Measurements from ENCODE around the gene EMC7.
"Not testable (repeated sequence)": the region's sequence is repeated elsewhere in the genome, so short reads cannot be mapped to it uniquely, and the experiment has no call there.

The EMC7 gene

GRCh38 chr15:34059946-34060345 is 41.7 kb downstream of the EMC7 start:
- no peaks in the 10 kb centered on the region for H3K36me3 ChIP-seq (ENCODE audit: insufficient read depth, low read length)
- no peak overlapping the region for H3K9ac ChIP-seq (ENCODE audit: low read depth, low read length)
- H3K4me1 ChIP-seq (ENCODE audit: insufficient read depth, low read length) = no peaks in the 10 kb centered on the region
- no peaks in the 10 kb centered on the region for H3K9me3 ChIP-seq (ENCODE audit: control insufficient read depth, insufficient read depth, low read length)

- Histone ChIP-seq H3K9me3 (ENCODE audit: control insufficient read depth, insufficient read depth, low read length) (no peaks in the 10 kb centered on the region), H3K9ac (ENCODE audit: low read depth, low read length) (no peak overlapping the region), H3K36me3 (ENCODE audit: insufficient read depth, low read length) (no peaks in the 10 kb centered on the region), H3K4me1 (ENCODE audit: insufficient read depth, low read length) (no peaks in the 10 kb centered on the region)
Measured at GRCh38 chr15:34059476-34059875, 42.2 kb downstream of the EMC7 start.

- Histone ChIP-seq H3K4me1 (ENCODE audit: insufficient read depth, low read length) (no peaks in the 10 kb centered on the region), H3K9me3 (ENCODE audit: control insufficient read depth, insufficient read depth, low read length) (no peaks in the 10 kb centered on the region), H3K36me3 (ENCODE audit: insufficient read depth, low read length) (no peaks in the 10 kb centered on the region), H3K9ac (ENCODE audit: low read depth, low read length) (no peak overlapping the region)
Measured at GRCh38 chr15:34056911-34057310, 44.8 kb downstream of the EMC7 start.

GRCh38 chr15:34055868-34056595 is 45.6 kb downstream of the EMC7 start:
- H3K9ac ChIP-seq (ENCODE audit: low read depth, low read length) = no peak overlapping the region
- no peaks in the 10 kb centered on the region for H3K9me3 ChIP-seq (ENCODE audit: control insufficient read depth, insufficient read depth, low read length)
- no peaks in the 10 kb centered on the region for H3K4me1 ChIP-seq (ENCODE audit: insufficient read depth, low read length)
- no peaks in the 10 kb centered on the region for H3K36me3 ChIP-seq (ENCODE audit: insufficient read depth, low read length)

GRCh38 chr15:34054081-34054707 is 47.5 kb downstream of the EMC7 start:
- Histone ChIP-seq H3K36me3 (ENCODE audit: insufficient read depth, low read length) (no peaks in the 10 kb centered on the region), H3K9ac (ENCODE audit: low read depth, low read length) (no peak overlapping the region), H3K9me3 (ENCODE audit: control insufficient read depth, insufficient read depth, low read length) (peaks cover 5% of the 10 kb centered on the region; the same call in 1 of the 2 replicates)

GRCh38 chr15:34050385-34050784 is 51.3 kb downstream of the EMC7 start:
- not testable (repeated sequence) for H3K9me3 ChIP-seq (ENCODE audit: control insufficient read depth, insufficient read depth, low read length); H3K9ac ChIP-seq (ENCODE audit: low read depth, low read length); H3K4me1 ChIP-seq (ENCODE audit: insufficient read depth, low read length); H3K36me3 ChIP-seq (ENCODE audit: insufficient read depth, low read length)

More at GRCh38 chr15:34054081-34054707, 47.5 kb downstream of the EMC7 start:
- H3K4me1 ChIP-seq (ENCODE audit: insufficient read depth, low read length) = no peaks in the 10 kb centered on the region

- no peaks in the 10 kb centered on the region for H3K36me3 ChIP-seq (ENCODE audit: insufficient read depth, low read length)
- H3K9me3 ChIP-seq (ENCODE audit: control insufficient read depth, insufficient read depth, low read length) = peaks cover 5% of the 10 kb centered on the region; the same call in 1 of the 2 replicates
- no peak overlapping the region for H3K9ac ChIP-seq (ENCODE audit: low read depth, low read length)
- no peaks in the 10 kb centered on the region for H3K4me1 ChIP-seq (ENCODE audit: insufficient read depth, low read length)
Measured at GRCh38 chr15:34049112-34049511, 52.5 kb downstream of the EMC7 start.

- Histone ChIP-seq H3K9ac (ENCODE audit: low read depth, low read length) (no peak overlapping the region), H3K4me1 (ENCODE audit: insufficient read depth, low read length) (no peaks in the 10 kb centered on the region; the same call in 1 of the 2 replicates), H3K9me3 (ENCODE audit: control insufficient read depth, insufficient read depth, low read length) (peaks cover 5% of the 10 kb centered on the region; the same call in 1 of the 2 replicates), H3K36me3 (ENCODE audit: insufficient read depth, low read length) (no peaks in the 10 kb centered on the region)
Measured at GRCh38 chr15:34047893-34048775, 53.5 kb downstream of the EMC7 start.

GRCh38 chr15:34046471-34047145 is 55.1 kb downstream of the EMC7 start:
- H3K9ac ChIP-seq (ENCODE audit: low read depth, low read length) = no peak overlapping the region
- H3K4me1 ChIP-seq (ENCODE audit: insufficient read depth, low read length) = no peaks in the 10 kb centered on the region; the same call in 1 of the 2 replicates
- peaks cover 5% of the 10 kb centered on the region; the same call in 1 of the 2 replicates for H3K9me3 ChIP-seq (ENCODE audit: control insufficient read depth, insufficient read depth, low read length)
- no peaks in the 10 kb centered on the region for H3K36me3 ChIP-seq (ENCODE audit: insufficient read depth, low read length)

GRCh38 chr15:34043813-34044212 is 57.8 kb downstream of the EMC7 start:
- H3K9ac ChIP-seq (ENCODE audit: low read depth, low read length) = no peak overlapping the region
- no peaks in the 10 kb centered on the region for H3K36me3 ChIP-seq (ENCODE audit: insufficient read depth, low read length)
- peaks cover 6% of the 10 kb centered on the region for H3K4me1 ChIP-seq (ENCODE audit: insufficient read depth, low read length)
- H3K9me3 ChIP-seq (ENCODE audit: control insufficient read depth, insufficient read depth, low read length) = no peaks in the 10 kb centered on the region

- Histone ChIP-seq H3K9me3 (ENCODE audit: control insufficient read depth, insufficient read depth, low read length) (no peaks in the 10 kb centered on the region), H3K4me1 (ENCODE audit: insufficient read depth, low read length) (peaks cover 6% of the 10 kb centered on the region), H3K36me3 (ENCODE audit: insufficient read depth, low read length) (no peaks in the 10 kb centered on the region)
Measured at GRCh38 chr15:34043391-34043790, 58.3 kb downstream of the EMC7 start.

GRCh38 chr15:34039790-34040113 is 61.9 kb downstream of the EMC7 start:
- peaks cover 6% of the 10 kb centered on the region for H3K4me1 ChIP-seq (ENCODE audit: insufficient read depth, low read length)
- H3K9me3 ChIP-seq (ENCODE audit: control insufficient read depth, insufficient read depth, low read length) = no peaks in the 10 kb centered on the region
- no peaks in the 10 kb centered on the region for H3K36me3 ChIP-seq (ENCODE audit: insufficient read depth, low read length)
- H3K9ac ChIP-seq (ENCODE audit: low read depth, low read length) = peak overlapping the region; percentile 73; the same call in 1 of the 2 replicates

More at GRCh38 chr15:34043391-34043790, 58.3 kb downstream of the EMC7 start:
- H3K9ac ChIP-seq (ENCODE audit: low read depth, low read length) = no peak overlapping the region

- Histone ChIP-seq H3K9ac (ENCODE audit: low read depth, low read length) (peak within 1 kb of the TSS; percentile 73), H3K4me1 (ENCODE audit: insufficient read depth, low read length) (peaks cover 6% of the 10 kb centered on the region), H3K9me3 (ENCODE audit: control insufficient read depth, insufficient read depth, low read length) (no peaks in the 10 kb centered on the region), H3K36me3 (ENCODE audit: insufficient read depth, low read length) (no peaks in the 10 kb centered on the region)
Measured at GRCh38 chr15:34038871-34039789, 62.5 kb downstream of the EMC7 start, which contains the start of gene AVEN. Gene AVEN, minus strand, starts transcription at chr15:34039204. Its CDS starts 158 bp downstream, at chr15:34039046.

All from ES-I3 (cell line).